Keratinocyte (primary cell): ENCODE results near the gene HDAC7.

Source experiments
- CTCF ChIP-seq, 3 experiments: IDR thresholded peaks in 1 of 3; conservative IDR thresholded peaks in 1 of 3; optimal IDR thresholded peaks in 1 of 3; 2 replicates in 2 of 3; 3 replicates in 1 of 3; pipeline versions ENCODE3 to v1.5.1; 2011; ENCODE audit warnings: low read length in 3 of 3, mild to moderate bottlenecking in 3 of 3, moderate library complexity in 2 of 3, control low read depth in 1 of 3, inconsistent platforms in 1 of 3; ENCODE audit not compliant: insufficient read depth in 2 of 3; ENCODE audit errors: extremely low read depth in 1 of 3
- EZH2 ChIP-seq: IDR thresholded peaks from one replicate; pipeline ENCODE4 v1.6.1; 2012; ENCODE audit warnings: inconsistent platforms, mild to moderate bottlenecking, low read length, moderate library complexity

- TF ChIP-seq CTCF (optimal IDR thresholded peaks at IDR 0.05 in 1 of 3, IDR thresholded peaks at IDR 0.05 in 1 of 3, conservative IDR thresholded peaks at IDR 0.05 in 1 of 3; ENCODE audit: extremely low read depth in 1 of 3, insufficient read depth in 2 of 3, low read length in 3 of 3) (no peak), EZH2 (no peak)
Observed at GRCh38 chr12:47755655-47756562, 63.8 kb downstream of the HDAC7 start.
